ENCODE results near the gene PAPPA. TPM values are rescaled to one million over a fixed set of nuclear protein-coding genes. Genes with fewer than 3 reads are reported as not detected.

The PAPPA gene, protein sequence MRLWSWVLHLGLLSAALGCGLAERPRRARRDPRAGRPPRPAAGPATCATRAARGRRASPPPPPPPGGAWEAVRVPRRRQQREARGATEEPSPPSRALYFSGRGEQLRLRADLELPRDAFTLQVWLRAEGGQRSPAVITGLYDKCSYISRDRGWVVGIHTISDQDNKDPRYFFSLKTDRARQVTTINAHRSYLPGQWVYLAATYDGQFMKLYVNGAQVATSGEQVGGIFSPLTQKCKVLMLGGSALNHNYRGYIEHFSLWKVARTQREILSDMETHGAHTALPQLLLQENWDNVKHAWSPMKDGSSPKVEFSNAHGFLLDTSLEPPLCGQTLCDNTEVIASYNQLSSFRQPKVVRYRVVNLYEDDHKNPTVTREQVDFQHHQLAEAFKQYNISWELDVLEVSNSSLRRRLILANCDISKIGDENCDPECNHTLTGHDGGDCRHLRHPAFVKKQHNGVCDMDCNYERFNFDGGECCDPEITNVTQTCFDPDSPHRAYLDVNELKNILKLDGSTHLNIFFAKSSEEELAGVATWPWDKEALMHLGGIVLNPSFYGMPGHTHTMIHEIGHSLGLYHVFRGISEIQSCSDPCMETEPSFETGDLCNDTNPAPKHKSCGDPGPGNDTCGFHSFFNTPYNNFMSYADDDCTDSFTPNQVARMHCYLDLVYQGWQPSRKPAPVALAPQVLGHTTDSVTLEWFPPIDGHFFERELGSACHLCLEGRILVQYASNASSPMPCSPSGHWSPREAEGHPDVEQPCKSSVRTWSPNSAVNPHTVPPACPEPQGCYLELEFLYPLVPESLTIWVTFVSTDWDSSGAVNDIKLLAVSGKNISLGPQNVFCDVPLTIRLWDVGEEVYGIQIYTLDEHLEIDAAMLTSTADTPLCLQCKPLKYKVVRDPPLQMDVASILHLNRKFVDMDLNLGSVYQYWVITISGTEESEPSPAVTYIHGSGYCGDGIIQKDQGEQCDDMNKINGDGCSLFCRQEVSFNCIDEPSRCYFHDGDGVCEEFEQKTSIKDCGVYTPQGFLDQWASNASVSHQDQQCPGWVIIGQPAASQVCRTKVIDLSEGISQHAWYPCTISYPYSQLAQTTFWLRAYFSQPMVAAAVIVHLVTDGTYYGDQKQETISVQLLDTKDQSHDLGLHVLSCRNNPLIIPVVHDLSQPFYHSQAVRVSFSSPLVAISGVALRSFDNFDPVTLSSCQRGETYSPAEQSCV (N-terminal part only)
- not detected for total RNA-seq

DNA sequence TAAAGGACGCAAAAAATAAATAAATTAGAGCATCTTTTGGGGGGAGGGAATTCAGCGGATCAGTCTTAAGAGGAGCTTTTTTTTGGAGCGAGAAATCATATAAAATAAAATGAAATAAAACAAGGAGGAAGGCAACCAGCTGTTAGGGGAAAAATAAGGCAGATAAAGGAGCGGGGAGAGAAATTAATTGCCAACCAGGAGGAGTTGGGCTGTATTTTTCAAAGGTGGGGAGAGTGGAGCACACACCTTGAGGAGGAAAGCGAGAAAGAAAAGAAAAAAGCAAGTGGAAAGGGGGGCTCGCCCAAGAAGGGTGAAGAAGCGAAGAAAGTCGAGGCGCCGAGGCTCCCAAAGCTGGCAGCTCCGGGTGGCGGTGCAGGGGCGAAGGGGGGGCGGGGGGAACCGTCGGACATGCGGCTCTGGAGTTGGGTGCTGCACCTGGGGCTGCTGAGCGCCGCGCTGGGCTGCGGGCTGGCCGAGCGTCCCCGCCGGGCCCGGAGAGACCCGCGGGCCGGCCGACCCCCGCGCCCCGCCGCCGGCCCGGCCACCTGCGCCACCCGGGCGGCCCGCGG is at the start of gene PAPPA:
TSS of gene PAPPA (plus strand) at position 27 of the 569 bp plus-strand sequence. CDS start at position 409, 382 bp downstream.
- H3K4me3 Mint-ChIP-seq, result peak within 1 kb of the TSS; percentile 34
- peaks cover 69% of the 10 kb centered on the region for H3K27me3 Mint-ChIP-seq
- DNase-seq, result no peak
- no peak for ATAC-seq
- no peaks in the 10 kb centered on the region for H3K9me3 Mint-ChIP-seq (ENCODE audit: low read depth)
- no peaks in the 10 kb centered on the region for H3K36me3 Mint-ChIP-seq (ENCODE audit: low read depth)
- ChIA-PET CTCF (interaction anchor here (0.5 to 0.6 kb wide), 2 partner anchors 19 to 110 kb away, joined by 3 to 4 read pairs; no protein-coding TSS in a partner anchor), POLR2A (no interaction called here)
- peaks cover 11% of the 10 kb centered on the region for H3K4me1 Mint-ChIP-seq
- H3K27ac Mint-ChIP-seq, result no peak within 1 kb of the TSS
- intact Hi-C loops (cut with DNase I, micrococcal nuclease), result loop anchor here (5.0 to 10.0 kb wide), 3 partner anchors 52 to 508 kb away; no protein-coding TSS in a partner anchor

DNA sequence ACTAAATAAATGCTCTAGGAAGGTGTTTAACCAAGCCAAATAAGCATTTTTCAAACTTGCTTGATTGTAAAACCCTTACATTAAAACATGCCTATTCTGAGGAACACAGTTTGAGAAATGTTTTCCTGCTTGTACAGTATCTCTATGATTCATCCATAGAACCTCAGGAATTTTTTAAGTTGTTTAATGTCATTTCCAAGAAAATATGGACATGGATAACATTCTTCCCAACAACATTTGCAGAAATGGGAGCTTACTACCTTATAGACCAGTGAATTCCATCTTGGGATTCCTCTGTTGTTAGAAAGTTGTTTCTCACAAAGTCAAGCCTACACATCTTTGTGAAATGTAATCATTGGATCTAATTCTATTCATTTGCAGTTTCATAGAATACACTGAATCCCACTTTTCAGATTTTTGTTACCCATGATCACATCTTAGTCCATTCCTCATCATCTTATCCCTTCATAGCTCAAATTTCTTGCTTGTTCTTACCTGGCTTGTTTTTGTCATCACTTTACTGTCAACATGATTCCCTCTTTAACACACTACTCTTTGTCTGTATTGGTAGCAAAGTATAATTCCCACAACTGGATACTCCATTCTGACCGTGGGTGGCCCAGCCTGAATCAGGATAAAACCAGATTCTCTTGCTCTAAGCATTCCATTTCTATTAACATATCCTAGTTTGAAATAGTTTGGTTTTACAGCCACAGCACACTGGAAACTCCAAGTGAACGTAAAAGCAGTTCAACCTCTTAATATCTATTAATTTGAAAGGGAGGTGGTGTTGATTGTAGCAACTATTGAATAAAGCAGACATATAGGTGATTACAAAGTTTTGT is 49.4 kb upstream of the PAPPA start:
- H3K36me3 Mint-ChIP-seq (ENCODE audit: low read depth), result no peaks in the 10 kb centered on the region
- H3K27me3 Mint-ChIP-seq, result no peaks in the 10 kb centered on the region
- no peaks in the 10 kb centered on the region for H3K4me1 Mint-ChIP-seq
- DNase-seq, result no peak
- no peak overlapping the region for H3K27ac Mint-ChIP-seq
- H3K9me3 Mint-ChIP-seq (ENCODE audit: low read depth), result peaks cover 9% of the 10 kb centered on the region
- POLR2A ChIA-PET, result no interaction called here
- intact Hi-C loops (cut with DNase I, micrococcal nuclease), result loop anchor here in 1 of 2 experiments (5.0 kb wide), 1 partner anchor 48 kb away; the partner anchor contains the start of gene PAPPA
- ATAC-seq, result no peak
- H3K4me3 Mint-ChIP-seq, result no peak overlapping the region
- CTCF ChIA-PET, result no interaction called here

DNA sequence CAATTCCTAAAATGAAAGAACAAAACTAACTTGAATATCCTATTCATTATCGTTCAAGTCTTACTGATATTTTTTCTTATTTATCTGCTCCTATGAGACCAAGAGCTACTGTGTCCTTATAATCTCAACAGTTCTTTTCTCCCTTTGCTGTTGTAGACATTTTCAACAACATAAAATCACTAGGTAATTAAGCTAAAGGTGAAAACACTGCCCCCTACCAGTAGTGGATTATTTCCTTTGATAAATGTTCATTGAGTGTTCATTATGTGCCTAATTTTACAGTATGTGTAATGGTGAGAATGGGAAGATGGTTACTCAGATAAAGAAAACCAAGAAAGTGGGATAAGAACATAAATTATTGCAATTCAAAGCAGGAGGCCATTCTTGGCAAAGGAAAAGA is 41.4 kb upstream of the PAPPA start:
- Mint-ChIP-seq H3K36me3 (ENCODE audit: low read depth) (no peaks in the 10 kb centered on the region), H3K27me3 (no peaks in the 10 kb centered on the region), H3K4me3 (no peak overlapping the region), H3K9me3 (ENCODE audit: low read depth) (peaks cover 13% of the 10 kb centered on the region), H3K4me1 (no peaks in the 10 kb centered on the region), H3K27ac (no peak overlapping the region)
- DNase-seq (no peak), ATAC-seq (no peak)
- ChIA-PET POLR2A (no interaction called here), CTCF (no interaction called here)
- intact Hi-C loops (cut with DNase I, micrococcal nuclease), result no loop called here

DNA sequence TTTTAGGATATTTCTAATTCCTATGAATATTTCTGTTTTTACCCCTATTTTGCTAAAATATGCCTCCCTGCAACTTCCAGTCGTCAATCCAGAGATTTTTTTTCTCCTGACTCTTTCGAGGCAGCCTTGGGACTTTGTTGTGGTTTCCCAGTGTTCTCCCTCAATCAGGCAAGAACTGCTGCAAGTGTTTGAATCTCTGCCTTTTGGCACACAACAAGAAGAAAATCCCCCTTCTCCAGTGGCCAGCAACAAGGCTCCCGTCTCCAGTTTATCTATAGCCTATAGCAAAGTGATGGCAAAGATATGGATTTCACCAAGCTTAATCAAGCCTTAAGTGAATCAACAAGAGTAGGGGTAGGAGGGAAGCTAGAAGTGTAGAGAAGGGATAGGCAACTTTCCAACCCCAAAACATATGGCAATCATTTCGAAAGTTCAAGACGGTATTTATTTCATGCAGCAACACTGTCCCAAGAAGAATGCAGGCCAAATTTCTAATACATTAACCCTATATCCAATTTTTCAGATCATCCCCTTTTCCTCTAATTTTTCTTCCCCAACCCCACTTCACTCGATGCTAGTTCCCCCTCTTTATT is 37.7 kb upstream of the PAPPA start:
- intact Hi-C loops (cut with DNase I, micrococcal nuclease), result no loop called here
- Mint-ChIP-seq H3K27ac (no peak overlapping the region), H3K36me3 (ENCODE audit: low read depth) (no peaks in the 10 kb centered on the region), H3K9me3 (ENCODE audit: low read depth) (peaks cover 13% of the 10 kb centered on the region), H3K4me3 (no peak overlapping the region), H3K27me3 (no peaks in the 10 kb centered on the region), H3K4me1 (no peaks in the 10 kb centered on the region)
- ChIA-PET CTCF (no interaction called here), POLR2A (no interaction called here)
- DNase-seq (no peak), ATAC-seq (no peak)

DNA sequence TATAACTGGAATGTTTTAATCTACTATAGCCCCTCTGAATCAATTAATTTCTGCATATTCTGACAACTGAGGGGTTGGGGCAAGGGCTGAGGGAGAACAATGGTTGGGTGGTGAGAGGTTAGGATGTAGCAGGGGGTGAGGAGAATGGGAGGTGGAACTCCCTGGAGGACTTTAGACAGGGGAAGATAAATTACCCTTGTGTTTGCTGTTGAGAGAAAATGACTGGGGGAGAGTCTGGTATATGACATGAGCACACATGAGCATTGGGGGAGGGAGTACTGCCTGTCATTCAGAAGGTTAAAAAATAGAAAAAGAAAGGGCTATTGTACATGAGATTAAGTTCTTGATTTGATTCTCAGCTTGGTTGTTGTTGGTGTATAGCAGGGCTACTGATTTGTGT is 37.2 kb upstream of the PAPPA start:
- Mint-ChIP-seq H3K27me3 (no peaks in the 10 kb centered on the region), H3K9me3 (ENCODE audit: low read depth) (peaks cover 13% of the 10 kb centered on the region), H3K4me1 (no peaks in the 10 kb centered on the region), H3K36me3 (ENCODE audit: low read depth) (no peaks in the 10 kb centered on the region), H3K27ac (no peak overlapping the region), H3K4me3 (no peak overlapping the region)
- ChIA-PET POLR2A (no interaction called here), CTCF (no interaction called here)
- intact Hi-C loops (cut with DNase I, micrococcal nuclease), result no loop called here
- ATAC-seq, result no peak
- no peak for DNase-seq

DNA sequence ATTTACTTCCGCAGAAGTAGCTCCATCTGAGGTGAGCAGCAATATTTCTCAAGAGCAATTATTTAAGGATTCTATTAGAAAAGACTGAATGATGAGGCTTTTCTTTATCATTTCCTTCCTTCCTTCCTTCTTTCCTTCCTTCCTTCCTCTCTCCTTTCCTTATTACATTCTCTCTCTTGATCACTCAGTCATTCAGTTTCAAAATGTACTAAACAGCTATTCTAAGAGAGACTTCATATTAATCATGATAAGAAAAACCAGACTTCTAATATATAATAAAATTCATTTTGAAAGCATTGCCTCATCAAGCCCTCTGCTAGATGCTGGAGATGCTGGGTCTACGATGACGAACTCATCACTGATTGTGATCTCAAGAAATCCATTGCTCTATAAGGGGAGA is 30.4 kb upstream of the PAPPA start:
- intact Hi-C loops (cut with DNase I, micrococcal nuclease), result no loop called here
- Mint-ChIP-seq H3K4me3 (no peak overlapping the region), H3K36me3 (ENCODE audit: low read depth) (no peaks in the 10 kb centered on the region), H3K27me3 (peaks cover 2% of the 10 kb centered on the region), H3K4me1 (no peaks in the 10 kb centered on the region), H3K27ac (no peak overlapping the region), H3K9me3 (ENCODE audit: low read depth) (peaks cover 10% of the 10 kb centered on the region)
- DNase-seq (no peak), ATAC-seq (no peak)
- ChIA-PET CTCF (interaction anchor here (0.7 kb wide), 1 partner anchor 1991 kb away, joined by 3 read pairs; no protein-coding TSS in a partner anchor), POLR2A (no interaction called here)

DNA sequence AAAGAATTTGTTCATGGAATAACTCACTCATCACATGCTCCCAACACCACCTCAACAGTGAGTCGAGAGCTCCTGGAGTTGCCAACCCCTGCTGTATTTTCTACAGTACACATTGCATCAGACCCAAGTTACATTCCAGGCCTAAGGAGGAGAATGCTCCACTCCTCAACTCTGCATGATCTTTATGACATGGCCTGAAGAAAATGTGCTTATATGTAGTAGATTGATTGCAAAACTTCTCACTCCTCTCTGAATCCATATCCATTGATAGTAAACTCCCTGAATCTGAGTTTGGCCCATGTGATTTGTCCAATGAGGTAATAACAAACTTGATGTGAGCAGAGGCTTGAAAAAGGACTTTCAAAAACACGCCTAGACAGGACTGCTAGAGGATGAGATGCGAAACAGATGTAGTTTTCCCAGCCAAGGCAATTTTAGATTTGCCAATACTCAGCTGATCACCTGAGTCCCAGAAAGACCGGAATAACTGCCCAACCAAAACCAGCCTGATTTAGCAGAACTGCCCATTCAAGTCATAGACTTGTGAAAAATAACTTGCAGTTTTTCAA is 29.0 kb upstream of the PAPPA start:
- intact Hi-C loops (cut with DNase I, micrococcal nuclease), result no loop called here
- Mint-ChIP-seq H3K9me3 (ENCODE audit: low read depth) (peaks cover 4% of the 10 kb centered on the region), H3K36me3 (ENCODE audit: low read depth) (no peaks in the 10 kb centered on the region), H3K4me3 (no peak overlapping the region), H3K27me3 (peaks cover 2% of the 10 kb centered on the region), H3K27ac (no peak overlapping the region), H3K4me1 (no peaks in the 10 kb centered on the region)
- ChIA-PET CTCF (no interaction called here), POLR2A (no interaction called here)
- ATAC-seq (no peak), DNase-seq (no peak)

DNA sequence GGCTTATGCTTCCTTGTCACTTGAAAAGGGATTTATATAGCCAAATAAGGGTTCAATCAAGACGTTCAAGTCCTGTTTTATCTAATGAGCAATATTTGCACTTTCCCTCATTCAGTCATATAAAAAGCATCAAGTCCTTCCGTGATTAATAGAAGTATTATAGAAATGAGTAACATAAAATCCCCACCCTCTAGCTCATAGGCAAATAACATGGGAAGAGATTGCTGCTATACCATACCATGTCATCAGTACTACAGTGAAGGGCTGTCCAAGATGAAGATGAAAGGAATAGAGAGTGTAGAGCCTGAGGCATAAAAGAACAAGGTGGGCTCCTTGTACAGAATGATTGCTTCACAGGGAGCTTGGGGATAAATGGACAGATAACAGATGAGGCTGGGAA is 20.4 kb upstream of the PAPPA start:
- no peaks in the 10 kb centered on the region for H3K36me3 Mint-ChIP-seq (ENCODE audit: low read depth)
- ChIA-PET CTCF (no interaction called here), POLR2A (no interaction called here)
- H3K4me3 Mint-ChIP-seq, result no peak overlapping the region
- H3K4me1 Mint-ChIP-seq, result no peaks in the 10 kb centered on the region
- peaks cover 9% of the 10 kb centered on the region for H3K9me3 Mint-ChIP-seq (ENCODE audit: low read depth)
- no peak overlapping the region for H3K27ac Mint-ChIP-seq
- DNase-seq, result no peak
- intact Hi-C loops (cut with DNase I, micrococcal nuclease), result no loop called here
- peaks cover 2% of the 10 kb centered on the region for H3K27me3 Mint-ChIP-seq
- peak; percentile 42 for ATAC-seq

DNA sequence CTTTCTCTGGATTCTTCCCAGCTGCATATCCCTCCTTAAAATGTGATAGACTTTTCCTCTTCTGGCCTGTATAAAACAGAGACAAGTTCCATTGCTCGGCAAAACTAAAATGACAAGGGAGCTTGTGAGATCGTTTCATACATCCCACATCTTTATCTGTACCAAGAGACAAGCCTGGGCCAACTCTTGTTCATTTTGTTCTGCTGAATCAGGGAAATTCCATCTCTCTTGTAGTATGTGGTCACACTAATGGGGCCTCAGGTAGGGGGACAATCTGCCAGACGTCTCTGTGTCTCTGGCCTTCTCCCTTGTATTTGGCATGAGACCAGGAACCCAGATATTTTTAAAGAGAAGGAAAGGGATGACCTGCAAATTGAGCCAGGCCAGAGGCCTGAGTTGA is 18.6 kb upstream of the PAPPA start:
- intact Hi-C loops (cut with DNase I, micrococcal nuclease), result no loop called here

DNA sequence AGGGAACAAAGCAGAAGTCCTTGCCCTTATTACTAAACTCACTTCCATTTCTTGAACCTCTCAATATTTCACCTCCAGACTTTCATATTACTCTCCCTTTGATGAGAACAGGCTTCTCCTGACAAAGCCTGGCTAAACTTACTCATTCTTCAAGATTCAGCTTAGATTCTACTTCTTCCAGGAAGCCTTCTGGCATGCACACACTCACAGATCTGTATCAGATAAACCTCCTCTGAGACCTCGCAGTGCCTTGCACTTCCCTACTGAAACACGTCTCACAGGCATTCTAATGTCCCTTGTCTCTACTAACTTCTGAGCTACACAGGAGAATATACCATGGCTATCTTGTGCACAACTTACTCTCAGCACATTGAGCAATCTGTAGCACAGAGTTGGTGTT is 16.6 kb upstream of the PAPPA start:
- peaks cover 2% of the 10 kb centered on the region for H3K27me3 Mint-ChIP-seq
- CTCF ChIA-PET, result no interaction called here
- no peaks in the 10 kb centered on the region for H3K36me3 Mint-ChIP-seq (ENCODE audit: low read depth)
- no peak for ATAC-seq
- no peaks in the 10 kb centered on the region for H3K4me1 Mint-ChIP-seq
- POLR2A ChIA-PET, result no interaction called here
- no peaks in the 10 kb centered on the region for H3K9me3 Mint-ChIP-seq (ENCODE audit: low read depth)
- no peak overlapping the region for H3K4me3 Mint-ChIP-seq
- H3K27ac Mint-ChIP-seq, result no peak overlapping the region
- no peak for DNase-seq
- intact Hi-C loops (cut with DNase I, micrococcal nuclease), result no loop called here

More for the DNA sequence above, 18.6 kb upstream of the PAPPA start:
- H3K9me3 Mint-ChIP-seq (ENCODE audit: low read depth), result peaks cover 8% of the 10 kb centered on the region
- DNase-seq (no peak), ATAC-seq (no peak)
- H3K4me3 Mint-ChIP-seq, result no peak overlapping the region
- ChIA-PET CTCF (interaction anchor here (0.6 kb wide), 1 partner anchor 22 kb away, joined by 3 read pairs; no protein-coding TSS in a partner anchor), POLR2A (no interaction called here)
- H3K27ac Mint-ChIP-seq, result no peak overlapping the region
- H3K36me3 Mint-ChIP-seq (ENCODE audit: low read depth), result no peaks in the 10 kb centered on the region
- H3K27me3 Mint-ChIP-seq, result peaks cover 2% of the 10 kb centered on the region
- H3K4me1 Mint-ChIP-seq, result no peaks in the 10 kb centered on the region
